OCI-LY1 (cell line): Measurements from ENCODE around the gene UBE2F.

Experiments used
- CTCF ChIP-seq: fragments of 200-600 bp; sonication (generic), shearing (Covaris generic); IDR thresholded peaks from 2 replicates; pipeline ENCODE4 v1.5.1; 2017; ENCODE audit warnings: mild to moderate bottlenecking, antibody characterized with exemption, low read length, moderate library complexity, mixed read lengths
- EZH2 ChIP-seq: fragments of 200-600 bp; sonication (generic), shearing (Covaris generic); IDR thresholded peaks from 2 replicates; pipeline ENCODE4 v1.8.0; 2017; ENCODE audit warnings: borderline replicate concordance, mixed run types, mild to moderate bottlenecking, antibody characterized with exemption, low read length, moderate library complexity, mixed read lengths

- no peak for TF ChIP-seq CTCF
- no peak for TF ChIP-seq EZH2
Measured at GRCh38 chr2:238043851-238044250, 77.0 kb downstream of the UBE2F start.
